ENCODE results near the gene MYO3B.
A peak's percentile ranks its signal among the peaks of the same experiment; 100 is the strongest.

The MYO3B gene

GRCh38 chr2:170369894-170370293 is 191.9 kb downstream of the MYO3B start:
- H3K27ac ChIP-seq: no peak overlapping the region
- TF ChIP-seq CTCF (conservative IDR thresholded peaks at IDR 0.05) (peak; percentile 57), ZFX (IDR thresholded peaks at IDR 0.05) (no peak)

GRCh38 chr2:170371231-170371998 is 193.5 kb downstream of the MYO3B start:
- no peak overlapping the region for H3K27ac ChIP-seq
- TF ChIP-seq CTCF (conservative IDR thresholded peaks at IDR 0.05) (no peak), ZFX (IDR thresholded peaks at IDR 0.05) (no peak)

DNA sequence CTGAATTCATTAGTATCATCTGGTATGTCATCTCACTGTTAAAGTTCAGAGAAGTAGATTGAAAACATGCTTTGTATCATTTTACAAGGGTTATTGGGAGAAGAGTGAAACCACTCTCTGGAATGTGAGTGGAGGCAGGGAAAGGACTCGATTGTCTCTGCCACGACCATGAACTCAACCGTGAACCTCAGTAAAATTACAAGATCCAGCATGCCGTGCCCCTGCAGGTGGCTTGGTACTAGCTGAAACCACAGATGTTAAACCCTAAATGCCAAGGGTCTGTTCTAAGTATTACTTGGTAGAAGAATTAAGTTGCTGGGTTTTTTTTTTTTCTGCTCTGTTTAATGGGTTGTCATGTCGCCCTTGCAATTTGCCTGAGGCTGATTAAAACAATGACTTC is 197.2 kb downstream of the MYO3B start:
- H3K27ac ChIP-seq: no peak overlapping the region
- TF ChIP-seq CTCF (conservative IDR thresholded peaks at IDR 0.05) (no peak), ZFX (IDR thresholded peaks at IDR 0.05) (no peak)

DNA sequence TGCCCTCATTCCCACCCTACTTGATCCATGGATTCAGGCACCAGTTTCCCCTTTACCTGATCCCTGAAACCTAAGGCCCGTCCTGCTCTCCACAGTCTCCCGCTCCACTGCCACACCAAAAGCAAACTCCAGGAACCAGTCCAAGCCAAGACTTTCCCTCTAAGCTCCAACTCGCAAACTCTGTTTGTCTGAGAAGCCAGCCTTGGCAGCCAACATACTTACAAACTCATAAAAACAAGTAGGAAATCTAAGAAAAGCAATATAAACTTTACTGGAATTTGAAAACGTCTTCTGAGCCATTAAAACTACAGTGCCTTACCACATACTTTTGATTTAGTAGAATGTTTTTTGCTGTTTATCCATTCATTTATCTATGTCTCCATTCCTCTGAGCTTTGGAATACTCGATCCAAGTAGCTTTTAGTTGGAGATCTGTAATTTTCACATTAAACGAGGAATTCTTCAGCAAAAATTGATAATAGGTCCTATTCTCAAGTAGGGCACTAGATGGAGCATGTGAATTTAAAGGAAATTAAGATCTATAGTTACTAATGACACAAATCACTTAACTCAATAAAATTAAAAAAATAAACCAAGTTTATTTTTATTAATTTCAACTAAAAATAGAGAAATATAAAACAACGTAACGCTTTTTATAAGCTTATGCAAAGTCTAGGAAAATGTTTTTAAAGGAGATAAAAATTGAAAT is 199.7 kb downstream of the MYO3B start:
- H3K27ac ChIP-seq: no peak overlapping the region
- TF ChIP-seq CTCF (conservative IDR thresholded peaks at IDR 0.05): peak; percentile 53
- TF ChIP-seq ZFX (IDR thresholded peaks at IDR 0.05): no peak

DNA sequence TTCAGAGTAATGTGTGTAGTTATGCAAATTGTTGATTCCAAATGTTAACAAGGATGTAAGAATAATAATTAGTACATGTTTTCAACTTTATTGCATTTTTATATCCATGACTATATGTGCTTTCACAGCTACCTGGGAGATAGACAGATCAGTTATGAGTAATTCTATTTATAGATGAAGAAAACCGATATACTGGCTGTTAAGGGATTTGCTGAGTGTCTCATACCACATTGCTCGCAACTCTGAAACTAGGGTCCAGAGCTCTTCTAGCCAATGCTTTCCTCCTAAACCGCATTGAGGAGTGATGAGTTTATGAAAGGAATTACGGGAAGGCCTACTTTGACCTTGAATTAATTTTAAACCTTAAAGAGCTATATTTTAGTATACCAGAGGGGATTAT is 202.3 kb downstream of the MYO3B start:
- no peak for TF ChIP-seq ZFX (IDR thresholded peaks at IDR 0.05)
- no peak for TF ChIP-seq CTCF (conservative IDR thresholded peaks at IDR 0.05)

GRCh38 chr2:170381678-170382077 is 203.7 kb downstream of the MYO3B start:
- TF ChIP-seq ZFX (IDR thresholded peaks at IDR 0.05) (no peak), CTCF (conservative IDR thresholded peaks at IDR 0.05) (no peak)
- H3K27ac ChIP-seq: no peak overlapping the region

More for the DNA sequence above, 202.3 kb downstream of the MYO3B start:
- no peak overlapping the region for H3K27ac ChIP-seq

GRCh38 chr2:170386554-170386953 is 208.6 kb downstream of the MYO3B start:
- TF ChIP-seq CTCF (conservative IDR thresholded peaks at IDR 0.05): no peak
- TF ChIP-seq ZFX (IDR thresholded peaks at IDR 0.05): no peak
- no peak overlapping the region for H3K27ac ChIP-seq
